Medulla oblongata (tissue), 1 donor: ENCODE measurements around the gene NUCB2.
A peak's percentile ranks its signal among the peaks of the same experiment; 100 is the strongest.

Source experiments
- DNase-seq: peaks from one replicate; pipeline ENCODE4 v3.0.0-alpha.2; 2015; ENCODE audit errors: extremely low spot score

The NUCB2 gene

GRCh38 chr11:17268902-17269301, 7.6 kb upstream of the NUCB2 start:
- no peak for DNase-seq

GRCh38 chr11:17272801-17273200, 3.7 kb upstream of the NUCB2 start:
- no peak for DNase-seq

GRCh38 chr11:17273211-17273610, 3.3 kb upstream of the NUCB2 start:
- DNase-seq, result no peak

DNA sequence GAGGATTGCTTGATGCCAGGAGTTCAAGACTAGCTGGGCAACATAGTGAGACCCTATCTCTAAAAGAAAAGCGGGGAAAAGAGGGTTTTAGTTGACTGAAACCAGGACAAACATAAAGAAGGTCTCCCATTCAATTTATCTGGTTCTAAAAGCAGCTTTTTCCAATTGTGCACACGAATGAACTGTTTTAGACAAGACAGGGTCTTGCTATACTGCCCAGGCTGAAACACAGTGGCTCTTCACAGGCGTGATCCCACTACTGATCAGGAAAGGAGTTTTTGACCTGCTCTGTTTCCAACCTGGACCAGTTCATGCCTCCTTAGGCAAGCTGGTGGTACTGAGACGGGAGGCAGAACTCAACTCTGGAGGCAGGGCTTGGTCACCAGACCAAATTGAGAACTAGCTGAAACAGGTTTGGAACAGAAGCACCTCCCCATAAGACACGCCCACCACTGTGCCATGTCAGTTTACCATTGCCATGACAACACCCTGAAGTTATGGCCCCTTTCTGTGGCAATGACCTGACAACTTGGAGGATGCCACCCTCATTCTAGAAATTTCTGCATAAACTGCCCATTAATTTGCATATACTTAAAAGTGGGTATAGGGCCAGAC, 2.8 kb upstream of the NUCB2 start:
- no peak for DNase-seq

- no peak for DNase-seq
These were observed 921 bp upstream of the NUCB2 start for GRCh38 chr11:17275400-17276235.

DNA sequence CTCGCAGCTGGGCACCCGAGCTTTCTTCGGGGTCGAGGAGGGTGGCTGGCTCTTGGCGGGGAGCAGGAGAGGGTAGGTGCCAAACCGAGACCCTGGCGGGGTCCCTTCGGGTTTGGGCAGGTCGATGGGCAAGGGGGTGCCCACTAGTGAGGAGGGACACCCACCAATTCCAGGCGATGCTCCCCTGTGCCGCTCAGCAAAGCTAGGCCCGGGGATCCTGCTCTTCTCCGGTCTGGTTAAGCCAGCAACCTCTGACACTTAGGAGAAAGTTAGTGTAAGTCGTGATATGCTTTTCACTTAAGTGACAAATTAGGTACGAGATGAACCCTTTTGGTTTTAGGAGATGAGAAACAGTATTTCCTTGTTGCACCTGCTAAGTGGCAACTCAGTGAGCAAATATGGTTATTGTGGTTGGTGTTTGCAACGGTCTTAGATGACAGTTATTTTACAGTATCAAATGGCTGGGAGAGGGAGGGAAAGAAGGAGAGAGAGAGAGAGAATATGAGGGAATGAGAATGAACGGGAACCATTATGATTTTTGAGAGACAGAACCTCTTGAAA, 565 bp downstream of the NUCB2 start:
- peak; percentile 49 for DNase-seq

GRCh38 chr11:17280494-17281127, 4.1 kb downstream of the NUCB2 start:
- DNase-seq, result no peak

DNA sequence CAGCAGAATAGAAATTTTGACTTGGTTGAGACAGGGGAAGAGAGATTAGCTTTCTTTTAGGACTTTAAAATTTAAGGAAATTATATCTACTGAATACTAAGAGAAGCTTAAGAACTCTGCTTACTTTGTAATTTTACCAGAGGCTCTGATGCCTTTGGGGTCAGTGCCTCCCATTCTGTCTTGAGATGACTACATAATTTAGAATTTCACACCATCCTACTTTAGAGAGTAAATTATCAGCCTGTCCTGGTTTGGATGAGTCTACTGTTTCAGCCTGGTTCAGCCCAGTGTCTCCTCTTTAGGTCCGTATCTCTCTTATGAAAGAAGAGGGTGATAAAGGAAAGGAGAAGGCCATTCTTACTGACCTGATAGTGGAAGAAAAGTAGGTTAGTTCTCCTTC, 9.8 kb downstream of the NUCB2 start:
- no peak for DNase-seq

GRCh38 chr11:17287058-17287457, 10.5 kb downstream of the NUCB2 start:
- DNase-seq, result no peak

- no peak for DNase-seq
These were observed 15.2 kb downstream of the NUCB2 start for GRCh38 chr11:17291710-17292109.

DNA sequence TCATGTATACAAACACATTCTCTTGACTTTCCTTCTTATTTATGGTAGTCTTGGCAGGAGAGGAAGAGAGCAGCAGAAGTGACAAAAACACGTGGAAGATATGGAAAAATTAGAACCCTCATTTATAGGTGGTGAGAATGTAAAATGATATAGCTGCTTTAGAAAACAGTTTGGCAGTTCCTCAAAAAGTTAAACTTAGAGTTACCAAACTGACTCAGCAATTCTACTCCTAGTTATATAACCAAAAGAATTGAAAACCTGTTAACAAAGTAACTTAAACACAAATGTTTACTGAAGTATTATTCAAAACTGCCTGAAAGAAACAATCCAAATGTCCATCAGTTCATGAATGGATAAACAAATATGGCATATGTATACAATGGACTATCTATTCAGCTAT, 16.8 kb downstream of the NUCB2 start:
- no peak for DNase-seq

DNA sequence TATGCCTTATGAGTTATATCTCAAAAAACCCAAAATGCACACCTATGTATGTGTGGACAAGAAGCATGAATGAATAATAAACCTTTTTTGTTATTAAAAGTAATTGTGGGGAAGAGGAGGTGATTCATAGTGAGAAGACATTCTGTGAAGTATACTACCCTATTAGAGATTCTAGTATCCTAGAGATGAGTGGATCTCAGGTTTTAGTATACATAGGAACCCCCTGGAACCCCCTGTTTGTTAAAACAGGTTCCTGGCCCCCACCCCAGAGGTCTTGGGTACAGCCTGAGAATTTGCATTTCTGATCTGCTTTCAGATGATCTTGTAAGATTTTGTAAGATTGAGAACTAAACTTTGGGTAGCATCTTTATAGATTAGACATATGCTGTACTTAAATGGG, 17.5 kb downstream of the NUCB2 start:
- no peak for DNase-seq

GRCh38 chr11:17296852-17297559, 20.5 kb downstream of the NUCB2 start:
- no peak for DNase-seq

DNA sequence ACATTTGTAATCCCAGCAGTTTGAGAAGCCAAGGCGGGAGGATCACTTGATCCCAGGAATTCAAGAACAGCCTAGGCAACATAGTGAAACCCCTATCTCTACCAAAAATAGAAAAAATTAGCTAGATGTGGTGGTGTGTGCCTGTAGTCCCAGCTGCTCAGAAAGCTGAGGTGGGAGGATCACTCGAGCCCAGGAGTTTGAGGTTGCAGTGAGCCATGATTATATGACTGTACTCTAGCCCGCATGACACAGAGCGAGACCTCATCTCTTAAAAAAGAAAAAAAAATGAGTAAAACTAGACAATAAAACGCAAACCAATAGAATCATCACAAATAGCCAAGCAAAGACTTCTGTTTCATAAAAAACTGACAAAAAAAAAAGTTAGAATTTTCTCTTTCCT, 21.8 kb downstream of the NUCB2 start:
- DNase-seq, result no peak

- DNase-seq, result no peak
These were observed 23.8 kb downstream of the NUCB2 start for GRCh38 chr11:17300372-17300771.

DNA sequence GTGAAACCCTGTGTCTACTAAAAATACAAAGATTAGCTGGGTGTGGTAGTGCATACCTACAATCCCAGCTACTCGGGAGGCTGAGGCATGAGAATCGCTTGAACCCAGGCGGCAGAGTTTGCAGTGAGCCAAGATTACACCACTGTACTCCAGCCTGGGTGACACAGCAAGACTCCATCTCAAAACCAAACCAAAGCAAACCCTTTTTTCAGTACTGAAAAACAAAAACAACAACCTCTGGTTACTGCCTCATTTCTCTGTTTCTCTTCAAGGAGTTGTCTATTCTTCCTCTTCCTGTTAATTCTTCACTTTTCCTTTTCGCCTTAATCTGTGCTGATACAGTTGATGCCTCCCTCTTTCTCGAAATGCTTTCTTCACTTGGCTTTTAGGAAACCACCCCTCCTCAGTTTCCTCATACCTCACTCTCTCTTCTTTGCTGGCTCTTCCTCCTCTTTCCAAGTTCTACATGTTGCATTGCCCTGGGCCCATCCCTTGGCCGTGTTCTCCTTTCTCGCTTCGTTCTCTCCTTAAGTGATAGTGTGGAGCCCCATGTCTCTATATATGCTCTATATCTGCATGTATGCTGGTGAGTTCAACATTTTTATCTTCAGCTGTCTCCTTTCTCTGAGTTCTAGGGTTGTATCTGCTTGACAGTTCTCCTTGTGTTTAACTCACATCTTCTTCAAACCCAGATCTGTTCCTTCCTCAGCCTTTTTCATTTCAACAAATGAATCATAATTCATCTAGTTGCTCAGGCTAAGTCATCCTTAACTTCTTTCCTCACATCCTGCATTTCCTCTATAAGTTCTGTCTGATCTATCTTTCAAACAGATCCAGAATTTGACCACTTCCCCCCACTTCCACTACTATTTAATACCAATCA, 37.1 kb downstream of the NUCB2 start:
- DNase-seq, result no peak

- no peak for DNase-seq
These were observed 37.7 kb downstream of the NUCB2 start for GRCh38 chr11:17314232-17314547.

DNA sequence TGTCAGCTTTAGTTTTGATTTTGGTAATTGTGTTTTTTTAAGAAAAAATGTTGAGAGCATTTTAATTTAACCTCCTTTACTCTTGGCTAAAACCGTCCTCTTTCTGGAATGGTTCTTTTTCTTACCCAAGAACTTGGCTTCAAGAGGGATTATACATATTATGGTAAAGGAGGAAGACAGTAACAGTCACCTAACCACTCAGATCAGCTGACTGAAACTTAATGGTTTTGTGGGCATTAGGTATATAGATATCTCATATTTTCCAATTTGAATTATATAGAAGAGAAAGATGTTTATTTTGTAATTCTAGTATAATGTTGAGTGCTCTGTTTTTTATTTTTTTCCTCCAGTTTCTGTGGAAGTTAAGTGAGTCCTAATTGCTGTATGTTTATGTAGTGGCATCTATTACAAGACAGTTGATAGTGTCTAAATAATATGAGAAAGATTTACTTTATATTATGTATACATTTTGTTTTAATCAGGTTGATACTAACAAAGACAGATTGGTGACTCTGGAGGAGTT, 38.4 kb downstream of the NUCB2 start:
- no peak for DNase-seq

DNA sequence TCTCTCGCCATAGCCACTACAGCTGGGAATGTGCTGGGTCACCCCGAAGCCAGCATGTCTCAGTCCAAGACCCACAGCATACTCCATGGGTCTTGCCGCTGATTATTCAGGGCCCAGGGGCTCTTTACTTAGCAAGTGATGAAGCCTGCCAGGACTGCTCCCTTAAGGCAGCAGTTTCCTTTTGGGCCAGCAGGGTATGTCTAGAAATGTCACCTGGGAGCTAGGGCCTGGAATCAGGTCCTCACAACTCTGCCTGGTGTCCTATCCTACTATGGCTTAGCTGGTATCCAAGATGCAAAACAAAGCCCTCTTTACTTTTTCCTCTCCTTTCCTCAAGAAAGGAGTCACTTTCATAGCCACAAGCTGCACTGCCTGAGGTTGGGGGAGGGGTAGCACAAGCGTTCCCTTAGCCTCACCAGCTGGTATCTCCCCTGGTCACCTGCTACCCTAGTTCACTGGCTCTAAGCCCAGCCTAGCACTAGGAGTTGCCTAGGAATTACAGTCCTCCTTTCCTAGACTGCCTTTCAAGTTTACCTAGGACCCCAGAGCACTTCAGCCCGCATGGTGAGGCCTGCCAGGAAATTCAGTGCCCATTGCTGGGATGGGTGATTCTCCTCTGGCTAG, 52.4 kb downstream of the NUCB2 start:
- DNase-seq, result no peak

- DNase-seq, result no peak
These were observed 55.1 kb downstream of the NUCB2 start for GRCh38 chr11:17331669-17332068.
